ENCODE results near the gene UBTD2.

- no peak for TF ChIP-seq CTCF (IDR thresholded peaks at IDR 0.05; ENCODE audit: borderline replicate concordance, extremely low read depth, low read length, poor library complexity, severe bottlenecking)
- no peak for TF ChIP-seq EZH2 (IDR thresholded peaks at IDR 0.05; ENCODE audit: borderline replicate concordance, low read depth, low read length, severe bottlenecking)
Measured at GRCh38 chr5:172266071-172266675, 17.4 kb downstream of the UBTD2 start.
